Keratinocyte (primary cell): ENCODE results near the gene SCAMP4. TPM values are rescaled to one million over a fixed set of nuclear protein-coding genes. Genes with fewer than 3 reads are reported as not detected.

Experiments
- DNase-seq: peaks from one replicate; pipeline ENCODE4 v3.0.0-alpha.2; 2011; ENCODE audit warnings: low read depth, missing footprints, low spot score
- FAIRE-seq: peaks from 2 replicates; lab custom pipeline; 2011; peaks lifted over from hg19 to GRCh38; lab: Jason Lieb, UNC
- H2AFZ ChIP-seq: 2 replicates; pipeline ENCODE4 v1.6.0; 2012; ENCODE audit warnings: low read length, control low read depth, inconsistent platforms; ENCODE audit not compliant: control insufficient read depth
- H3K27ac ChIP-seq: 2 replicates; pipeline ENCODE4 v1.5.1; 2011; ENCODE audit warnings: low read length; ENCODE audit not compliant: control insufficient read depth, insufficient read depth
- H3K27me3 ChIP-seq: 3 replicates; pipeline ENCODE4 v1.6.0; 2011; ENCODE audit warnings: low read length; ENCODE audit not compliant: control insufficient read depth, insufficient read depth; ENCODE audit errors: extremely low read depth
- H3K36me3 ChIP-seq, 2 experiments: 2 replicates in 1 of 2; 3 replicates in 1 of 2; pipeline ENCODE4 v1.5.1; 2011; ENCODE audit warnings: low read length in 2 of 2, mild to moderate bottlenecking in 1 of 2; ENCODE audit not compliant: control insufficient read depth in 2 of 2, insufficient read depth in 2 of 2; ENCODE audit errors: extremely low read depth in 1 of 2
- H3K4me1 ChIP-seq: 3 replicates; pipeline ENCODE4 v1.5.1; 2011; ENCODE audit warnings: low read length; ENCODE audit not compliant: control insufficient read depth, insufficient read depth; ENCODE audit errors: extremely low read depth
- H3K4me2 ChIP-seq: 3 replicates; pipeline ENCODE4 v1.6.0; 2011; ENCODE audit warnings: low read depth, low read length; ENCODE audit not compliant: control insufficient read depth, insufficient read depth; ENCODE audit errors: extremely low read depth
- H3K4me3 ChIP-seq, 3 experiments: fragments of 200-600 bp in 1 of 3; sonication (generic) in 1 of 3; 2 replicates in 2 of 3; 3 replicates in 1 of 3; pipeline ENCODE4 v1.5.1; 2011 to 2016; ENCODE audit warnings: low read length in 3 of 3, mild to moderate bottlenecking in 3 of 3, control low read depth in 2 of 3, inconsistent platforms in 1 of 3, low read depth in 1 of 3, mixed read lengths in 1 of 3, mixed run types in 1 of 3, moderate library complexity in 1 of 3; ENCODE audit not compliant: control insufficient read depth in 2 of 3, insufficient read depth in 2 of 3; ENCODE audit errors: extremely low read depth in 1 of 3
- H3K79me2 ChIP-seq: 2 replicates; pipeline ENCODE4 v1.6.0; 2012; ENCODE audit warnings: low read length; ENCODE audit not compliant: control insufficient read depth, insufficient read depth
- H3K9ac ChIP-seq: 3 replicates; pipeline ENCODE4 v1.6.0; 2011; ENCODE audit warnings: low read length; ENCODE audit not compliant: control insufficient read depth, insufficient read depth; ENCODE audit errors: extremely low read depth
- H3K9me1 ChIP-seq: 3 replicates; pipeline ENCODE4 v1.6.0; 2011; ENCODE audit warnings: low read length; ENCODE audit not compliant: control insufficient read depth, insufficient read depth; ENCODE audit errors: extremely low read depth
- H3K9me3 ChIP-seq: 2 replicates; pipeline ENCODE4 v1.5.1; 2012; ENCODE audit warnings: low read depth, low read length; ENCODE audit not compliant: control insufficient read depth
- H4K20me1 ChIP-seq: 3 replicates; pipeline ENCODE4 v1.6.0; 2011; ENCODE audit warnings: low read length; ENCODE audit not compliant: control insufficient read depth, insufficient read depth; ENCODE audit errors: extremely low read depth
- CTCF ChIP-seq, 3 experiments: IDR thresholded peaks in 1 of 3; conservative IDR thresholded peaks in 1 of 3; optimal IDR thresholded peaks in 1 of 3; 2 replicates in 2 of 3; 3 replicates in 1 of 3; pipeline versions ENCODE3 to v1.5.1; 2011; ENCODE audit warnings: low read length in 3 of 3, mild to moderate bottlenecking in 3 of 3, moderate library complexity in 2 of 3, control low read depth in 1 of 3, inconsistent platforms in 1 of 3; ENCODE audit not compliant: insufficient read depth in 2 of 3; ENCODE audit errors: extremely low read depth in 1 of 3
- EZH2 ChIP-seq: IDR thresholded peaks from one replicate; pipeline ENCODE4 v1.6.1; 2012; ENCODE audit warnings: inconsistent platforms, mild to moderate bottlenecking, low read length, moderate library complexity
- dilution Hi-C: fragments of 300-500 bp; cut with MboI; formaldehyde crosslinking; loops from one replicate; pipeline ENCODE4 v1.7.0; 2020; ENCODE audit warnings: low sequenced_read_pairs; ENCODE audit not compliant: extremely low pct_ligation_motif_present
- polyA plus RNA-seq, 5 experiments: library from polyadenylated mRNA; depleted of rRNA in 3 of 5; stranded (reverse) in 3 of 5; stranded (forward) in 1 of 5; unstranded in 1 of 5; fragments of >200 nt; gene quantifications; 1 replicate in 1 of 5; 2 replicates in 3 of 5; 3 replicates in 1 of 5; pipeline versions ENCODE4 v1.2.1 to v1.2.3, GENCODE V29; 2011 to 2012; ENCODE audit warnings: missing spikeins in 2 of 5, low read depth in 1 of 5, low replicate concordance in 1 of 5

SCAMP4 gene
- polyA plus RNA-seq, 1 donor (not counting 4 experiments of a cell fraction or from before 2014, with no cell fraction given): 4.8 TPM

GRCh38 chr19:1888385-1888784, 16.8 kb upstream of the SCAMP4 start:
- Histone ChIP-seq H3K4me2 (no peak overlapping the region), H3K79me2 (peaks cover 17% of the 10 kb centered on the region), H2AFZ (no peak overlapping the region), H4K20me1 (peaks cover 8% of the 10 kb centered on the region), H3K9me1 (peaks cover 3% of the 10 kb centered on the region), H3K4me1 (peaks cover 9% of the 10 kb centered on the region), H3K4me3 (no peak overlapping the region), H3K9ac (no peak overlapping the region), H3K36me3 (no peaks in the 10 kb centered on the region), H3K27me3 (no peaks in the 10 kb centered on the region), H3K27ac (no peak overlapping the region), H3K9me3 (no peaks in the 10 kb centered on the region)
- DNase-seq (no peak), FAIRE-seq (no peak)
- TF ChIP-seq EZH2 (no peak), CTCF (optimal IDR thresholded peaks at IDR 0.05 in 1 of 3, IDR thresholded peaks at IDR 0.05 in 1 of 3, conservative IDR thresholded peaks at IDR 0.05 in 1 of 3; ENCODE audit: extremely low read depth in 1 of 3, insufficient read depth in 2 of 3, low read length in 3 of 3) (no peak)
- dilution Hi-C loops: no loop called here

GRCh38 chr19:1889907-1890306, 15.3 kb upstream of the SCAMP4 start:
- H3K27me3 ChIP-seq: no peaks in the 10 kb centered on the region
- TF ChIP-seq EZH2 (no peak), CTCF (optimal IDR thresholded peaks at IDR 0.05 in 1 of 3, IDR thresholded peaks at IDR 0.05 in 1 of 3, conservative IDR thresholded peaks at IDR 0.05 in 1 of 3; ENCODE audit: extremely low read depth in 1 of 3, insufficient read depth in 2 of 3, low read length in 3 of 3) (no peak)
- no peaks in the 10 kb centered on the region for H3K4me1 ChIP-seq
- H2AFZ ChIP-seq: no peak overlapping the region
- FAIRE-seq: no peak
- no peak for DNase-seq
- no peak overlapping the region for H3K27ac ChIP-seq
- dilution Hi-C loops: no loop called here
- H4K20me1 ChIP-seq: no peaks in the 10 kb centered on the region
- H3K4me2 ChIP-seq: no peak overlapping the region
- no peaks in the 10 kb centered on the region for H3K36me3 ChIP-seq
- H3K4me3 ChIP-seq: no peak overlapping the region
- peaks cover 2% of the 10 kb centered on the region for H3K79me2 ChIP-seq
- H3K9me3 ChIP-seq: no peaks in the 10 kb centered on the region
- H3K9me1 ChIP-seq: no peaks in the 10 kb centered on the region
- H3K9ac ChIP-seq: no peak overlapping the region
